Liver (tissue), 3 donors: ENCODE results near the gene PPP3CA.

ENCODE experiments used
- ATF3 ChIP-seq: IDR thresholded peaks from 2 replicates; pipeline ENCODE4 v1.6.1; 2016; ENCODE audit warnings: antibody characterized with exemption
- CTCF ChIP-seq: fragments of 150-350 bp; IDR thresholded peaks from 2 replicates; pipeline ENCODE4 v1.5.1; 2017; ENCODE audit warnings: improper control_type of control experiment, low read depth, low read length; ENCODE audit not compliant: missing input control
- REST ChIP-seq: IDR thresholded peaks from 2 replicates; pipeline ENCODE4 v1.6.1; 2016; ENCODE audit warnings: antibody characterized with exemption, mild to moderate bottlenecking
- donor health status: healthy.
- donor health status: healthy.

- TF ChIP-seq ATF3, result no peak
- TF ChIP-seq REST, result no peak
- TF ChIP-seq CTCF, result no peak
Observed at GRCh38 chr4:101125045-101125942, 222.0 kb downstream of the PPP3CA start.
